22Rv1 (cell line): Measurements from ENCODE around the gene GABARAPL1.

ENCODE experiments used
- H3K27ac ChIP-seq: fragments of 450-650 bp; 2 replicates; pipeline ENCODE4 v1.5.1; 2017
- ZFX ChIP-seq: fragments of 450-650 bp; IDR thresholded peaks from 2 replicates; pipeline ENCODE4 v1.6.1; 2017; ENCODE audit warnings: antibody characterized with exemption, borderline replicate concordance
- TF ChIP-seq, protein P1 (sequence below): fragments of 450-650 bp; IDR thresholded peaks from 2 replicates; pipeline ENCODE4 v1.5.1; 2017; ENCODE audit warnings: mild to moderate bottlenecking

GABARAPL1 gene

DNA sequence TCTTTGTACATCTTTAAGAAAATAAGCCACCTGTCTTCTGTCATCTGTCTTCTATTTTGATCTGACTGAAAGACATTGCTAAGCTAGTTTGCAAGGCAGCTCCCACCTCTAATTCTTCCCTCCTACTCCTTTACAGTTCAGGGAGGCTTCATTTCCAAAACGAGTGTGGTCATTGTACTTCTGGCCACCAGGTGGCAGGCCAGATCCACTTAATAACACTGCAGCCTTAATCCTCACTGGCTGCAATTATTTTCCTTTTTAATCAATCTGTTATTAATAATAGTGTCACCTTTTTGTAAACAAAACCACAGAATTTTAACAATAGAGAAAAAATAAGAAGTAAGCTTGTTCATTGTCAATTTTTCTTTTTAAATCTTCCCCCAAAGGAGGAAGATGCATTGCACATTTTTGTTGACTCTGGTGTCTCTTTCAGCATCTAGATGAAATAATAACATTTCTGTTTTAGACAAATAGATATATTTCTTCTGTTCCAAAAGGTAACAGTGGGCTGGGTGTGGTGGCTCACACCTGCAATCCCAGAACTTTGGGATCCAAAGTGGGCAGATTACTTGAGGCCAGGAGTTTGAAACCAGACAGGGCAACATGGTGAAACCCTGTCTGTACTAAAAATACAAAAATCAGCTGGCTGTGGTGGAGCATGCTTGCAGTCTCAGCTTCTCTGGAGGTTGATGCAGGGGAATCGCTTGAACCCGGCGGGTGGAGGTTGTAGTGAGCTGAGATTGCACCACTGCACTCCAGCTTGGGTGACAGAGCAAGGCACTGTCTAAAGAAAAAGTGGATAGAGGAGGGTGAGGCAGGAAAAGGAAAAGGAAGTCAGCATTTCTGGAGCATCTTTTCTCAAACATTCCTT is 23.3 kb downstream of the GABARAPL1 start:
- TF ChIP-seq, protein P1, sequence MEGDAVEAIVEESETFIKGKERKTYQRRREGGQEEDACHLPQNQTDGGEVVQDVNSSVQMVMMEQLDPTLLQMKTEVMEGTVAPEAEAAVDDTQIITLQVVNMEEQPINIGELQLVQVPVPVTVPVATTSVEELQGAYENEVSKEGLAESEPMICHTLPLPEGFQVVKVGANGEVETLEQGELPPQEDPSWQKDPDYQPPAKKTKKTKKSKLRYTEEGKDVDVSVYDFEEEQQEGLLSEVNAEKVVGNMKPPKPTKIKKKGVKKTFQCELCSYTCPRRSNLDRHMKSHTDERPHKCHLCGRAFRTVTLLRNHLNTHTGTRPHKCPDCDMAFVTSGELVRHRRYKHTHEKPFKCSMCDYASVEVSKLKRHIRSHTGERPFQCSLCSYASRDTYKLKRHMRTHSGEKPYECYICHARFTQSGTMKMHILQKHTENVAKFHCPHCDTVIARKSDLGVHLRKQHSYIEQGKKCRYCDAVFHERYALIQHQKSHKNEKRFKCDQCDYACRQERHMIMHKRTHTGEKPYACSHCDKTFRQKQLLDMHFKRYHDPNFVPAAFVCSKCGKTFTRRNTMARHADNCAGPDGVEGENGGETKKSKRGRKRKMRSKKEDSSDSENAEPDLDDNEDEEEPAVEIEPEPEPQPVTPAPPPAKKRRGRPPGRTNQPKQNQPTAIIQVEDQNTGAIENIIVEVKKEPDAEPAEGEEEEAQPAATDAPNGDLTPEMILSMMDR = peak; percentile 95
- no peak for TF ChIP-seq ZFX
- no peak overlapping the region for H3K27ac ChIP-seq

DNA sequence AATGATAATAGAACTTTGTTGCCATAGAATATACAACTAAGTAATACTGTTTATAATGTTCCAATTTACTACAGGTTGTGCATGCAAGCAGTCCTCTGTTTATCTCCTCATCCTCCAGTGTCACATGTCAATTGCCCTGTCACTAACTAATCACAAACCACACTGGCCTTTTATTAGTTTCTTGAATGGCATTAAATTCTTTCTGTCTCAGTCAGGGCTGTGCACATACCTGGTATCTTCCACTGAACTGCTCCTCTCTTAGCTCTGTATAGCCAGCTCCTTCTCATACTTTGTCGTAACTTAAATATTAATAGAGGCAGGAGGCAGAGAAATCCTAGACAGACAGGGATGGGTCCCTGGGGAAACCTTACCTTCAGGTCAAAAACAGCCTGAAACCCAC is 24.0 kb downstream of the GABARAPL1 start:
- no peak overlapping the region for H3K27ac ChIP-seq
- no peak for TF ChIP-seq ZFX
- TF ChIP-seq, protein P1 = no peak

DNA sequence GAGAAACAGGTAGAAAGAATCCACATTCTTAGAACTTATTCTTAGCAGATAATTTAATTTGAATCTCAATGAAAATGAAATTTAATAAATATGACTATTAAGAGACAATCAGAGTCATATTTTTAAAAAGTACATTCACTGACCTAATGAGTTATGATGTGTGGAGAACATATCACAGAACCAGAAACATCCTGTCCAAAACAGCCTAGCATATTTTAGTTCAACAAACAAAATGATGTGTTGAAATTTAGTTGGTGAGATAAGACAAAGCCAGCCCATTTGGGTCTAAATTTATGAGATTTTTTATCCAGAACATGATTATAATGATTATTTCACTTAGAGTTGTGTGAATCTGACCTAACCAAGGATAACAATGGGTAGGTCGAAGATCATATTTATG is 25.8 kb downstream of the GABARAPL1 start:
- TF ChIP-seq ZFX = no peak
- TF ChIP-seq, protein P1 = no peak
- H3K27ac ChIP-seq = no peak overlapping the region

DNA sequence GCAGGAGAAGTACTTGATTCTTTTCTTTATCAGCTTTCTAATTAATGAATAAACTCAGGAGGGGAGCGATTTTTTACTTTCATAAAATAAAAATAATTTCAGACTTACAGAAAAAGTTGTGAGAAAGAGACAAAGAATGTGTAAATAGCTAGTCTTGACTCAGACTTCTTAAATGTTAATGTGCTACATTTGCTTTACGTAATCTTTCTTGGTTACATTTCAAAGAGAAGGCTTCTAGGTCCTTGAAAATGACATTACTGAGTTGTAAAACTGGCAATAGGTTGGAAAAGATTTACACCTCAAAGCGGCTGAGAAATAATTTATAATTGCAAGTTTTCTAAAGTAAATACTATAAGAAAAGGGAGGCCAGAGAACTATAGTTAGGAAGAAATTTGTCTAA is 28.6 kb downstream of the GABARAPL1 start:
- no peak for TF ChIP-seq ZFX
- TF ChIP-seq, protein P1 = no peak
- H3K27ac ChIP-seq = no peak overlapping the region

DNA sequence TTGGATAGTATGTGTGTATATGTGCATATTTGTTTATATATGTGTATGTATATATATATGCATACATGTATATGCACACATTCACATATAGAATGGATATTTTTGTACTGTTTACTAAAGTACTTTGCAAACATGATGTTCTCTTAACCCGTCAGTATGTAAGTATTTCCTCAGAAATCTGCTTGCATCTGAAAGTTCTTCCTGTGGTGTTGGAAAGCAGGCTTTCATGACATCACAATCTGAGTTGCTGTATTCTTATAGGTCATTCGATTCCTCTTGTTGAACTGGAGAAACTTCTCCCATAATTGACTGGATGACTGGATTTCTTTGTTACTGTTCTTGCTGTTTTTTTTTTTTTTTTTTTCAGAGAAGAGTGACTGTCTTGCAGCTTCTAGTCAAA is 29.1 kb downstream of the GABARAPL1 start:
- TF ChIP-seq, protein P1 = no peak
- TF ChIP-seq ZFX = no peak
- no peak overlapping the region for H3K27ac ChIP-seq

DNA sequence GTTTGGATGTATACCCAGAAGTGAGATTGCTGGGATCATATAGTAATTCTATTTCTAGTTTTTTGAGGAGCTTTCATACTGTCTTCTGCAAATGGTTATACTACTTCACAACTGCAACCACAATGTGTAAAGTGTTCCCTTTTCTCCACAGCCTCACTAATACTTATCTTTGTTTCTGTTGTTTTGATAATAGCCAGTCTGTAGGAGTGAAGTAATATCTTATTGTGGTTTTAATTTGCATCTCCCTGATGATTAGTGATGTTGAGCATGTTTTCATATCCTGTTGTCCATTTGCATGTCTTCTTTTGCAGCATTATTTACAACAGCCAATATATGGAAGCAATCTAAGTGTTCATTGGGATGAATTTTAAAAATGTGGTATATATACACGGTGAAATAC is 29.9 kb downstream of the GABARAPL1 start:
- H3K27ac ChIP-seq = no peak overlapping the region
- TF ChIP-seq, protein P1 = no peak
- no peak for TF ChIP-seq ZFX

DNA sequence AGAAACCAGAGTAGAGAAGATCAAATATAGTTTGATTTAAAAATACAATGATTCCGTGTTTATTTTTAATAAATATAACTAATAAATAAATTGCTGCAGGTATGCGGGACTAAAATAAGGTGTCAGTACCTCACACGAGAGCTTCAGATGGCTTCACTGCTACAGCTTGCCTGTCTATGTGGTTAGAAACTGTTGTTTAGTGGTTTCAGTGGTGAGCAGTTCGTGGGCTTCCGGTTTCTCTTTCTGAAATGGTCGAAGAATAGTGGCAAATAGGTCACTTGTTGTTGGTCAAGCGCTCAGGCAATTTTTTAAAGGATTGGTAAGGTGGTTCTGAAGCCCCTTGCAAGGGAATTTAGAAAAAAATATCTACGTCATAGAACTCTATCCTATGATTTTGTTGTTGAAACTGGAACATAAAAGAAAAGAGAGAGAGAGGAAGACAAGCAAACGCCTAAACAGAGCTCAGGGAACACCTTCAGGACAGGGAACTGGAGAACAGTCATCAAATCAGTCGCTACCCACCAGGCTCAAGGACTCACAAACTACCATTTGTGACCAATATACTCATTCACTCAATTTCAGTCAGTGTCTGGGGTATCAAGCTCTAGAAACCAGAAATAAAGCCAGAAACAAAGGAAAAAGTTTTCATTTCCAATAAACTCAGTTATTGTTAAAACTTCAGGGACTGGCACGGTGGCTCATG is 31.3 kb downstream of the GABARAPL1 start:
- no peak overlapping the region for H3K27ac ChIP-seq
- TF ChIP-seq ZFX = no peak
- TF ChIP-seq, protein P1 = no peak
